GM23338 (cell line): ENCODE results near the gene CACNA1C. TPM values are rescaled to one million over a fixed set of nuclear protein-coding genes. Genes with fewer than 3 reads are reported as not detected.

ENCODE experiments used
- ATAC-seq: fragments of 200-7000 bp; cut with Tn5 transposase; 3 replicates; pipeline ENCODE4 v1.9.1; 2020
- DNase-seq: peaks from one replicate; pipeline ENCODE4 v3.0.0-alpha.2; 2015; ENCODE audit warnings: low spot score
- H2AFZ ChIP-seq: fragments of 200-600 bp; sonication (generic); 2 replicates; pipeline ENCODE4 v1.8.0; 2016; ENCODE audit warnings: antibody characterized with exemption, mild to moderate bottlenecking, moderate library complexity
- H3F3A ChIP-seq: fragments of 200-600 bp; sonication (generic); replicated peaks from 2 replicates; pipeline ENCODE4 v1.8.0; 2017; ENCODE audit warnings: antibody characterized with exemption, mixed run types, low read depth
- H3K27ac ChIP-seq: fragments of 200-600 bp; sonication (generic); 2 replicates; pipeline ENCODE4 v1.6.1; 2016; ENCODE audit warnings: low read depth
- H3K27me3 ChIP-seq: fragments of 200-600 bp; sonication (generic); 2 replicates; pipeline ENCODE4 v1.8.0; 2016; ENCODE audit warnings: mild to moderate bottlenecking, mixed run types, moderate library complexity; ENCODE audit not compliant: insufficient read depth
- H3K36me3 ChIP-seq: fragments of 200-600 bp; sonication (generic); 2 replicates; pipeline ENCODE4 v1.8.0; 2016; ENCODE audit warnings: mild to moderate bottlenecking; ENCODE audit not compliant: insufficient read depth
- H3K4me1 ChIP-seq: fragments of 200-600 bp; sonication (generic); 2 replicates; pipeline ENCODE4 v1.8.0; 2016; ENCODE audit warnings: mild to moderate bottlenecking, moderate library complexity; ENCODE audit not compliant: insufficient read depth
- H3K4me2 ChIP-seq: fragments of 200-600 bp; sonication (generic); 2 replicates; pipeline ENCODE4 v1.7.1; 2017; ENCODE audit warnings: mixed run types
- H3K4me3 ChIP-seq: fragments of 200-600 bp; sonication (generic); 2 replicates; pipeline ENCODE4 v1.6.1; 2016; ENCODE audit warnings: mixed run types
- H3K79me2 ChIP-seq: fragments of 200-600 bp; sonication (generic); replicated peaks from 2 replicates; pipeline ENCODE4 v1.8.0; 2017; ENCODE audit warnings: mild to moderate bottlenecking; ENCODE audit not compliant: insufficient read depth
- H3K9me2 ChIP-seq: fragments of 200-600 bp; sonication (generic); 2 replicates; pipeline ENCODE4 v1.8.0; 2017; ENCODE audit not compliant: insufficient read depth
- H4K20me1 ChIP-seq: fragments of 200-600 bp; sonication (generic); replicated peaks from 2 replicates; pipeline ENCODE4 v1.8.0; 2017; ENCODE audit warnings: mild to moderate bottlenecking; ENCODE audit not compliant: insufficient read depth
- H3K27ac Mint-ChIP-seq: 2 replicates; pipeline ENCODE4 v1.8.0; 2020; ENCODE audit warnings: inconsistent platforms, mild to moderate bottlenecking, moderate library complexity, mixed read lengths
- H3K27me3 Mint-ChIP-seq: 3 replicates; pipeline ENCODE4 v1.8.0; 2022; ENCODE audit warnings: low read depth, mild to moderate bottlenecking, moderate library complexity, mixed read lengths, inconsistent platforms; ENCODE audit not compliant: insufficient read depth, poor library complexity
- H3K36me3 Mint-ChIP-seq: 3 replicates; pipeline ENCODE4 v1.8.0; 2021; ENCODE audit warnings: low read depth, mild to moderate bottlenecking, inconsistent platforms, moderate library complexity, mixed read lengths
- H3K4me1 Mint-ChIP-seq: 3 replicates; pipeline ENCODE4 v1.8.0; 2020; ENCODE audit warnings: mild to moderate bottlenecking, inconsistent platforms, mixed read lengths
- H3K4me3 Mint-ChIP-seq: 3 replicates; pipeline ENCODE4 v1.8.0; 2021; ENCODE audit warnings: moderate library complexity, mild to moderate bottlenecking, inconsistent platforms, mixed read lengths
- H3K9me3 Mint-ChIP-seq: 3 replicates; pipeline ENCODE4 v1.8.0; 2020; ENCODE audit warnings: moderate library complexity, mild to moderate bottlenecking, inconsistent platforms, mixed read lengths
- CREB1 ChIP-seq: fragments of 250-450 bp; sonication (Bioruptor Pico); IDR thresholded peaks from 2 replicates; pipeline ENCODE4 v1.5.0; 2020; ENCODE audit warnings: low read depth, mild to moderate bottlenecking, moderate library complexity
- EZH2 ChIP-seq: fragments of 200-600 bp; sonication (generic); IDR thresholded peaks from one replicate; pipeline ENCODE4 v1.8.0; 2017; ENCODE audit warnings: antibody characterized with exemption, mild to moderate bottlenecking, low read depth; ENCODE audit not compliant: unreplicated experiment
- EZH2phosphoT487 ChIP-seq: fragments of 200-600 bp; sonication (generic); IDR thresholded peaks from one replicate; pipeline ENCODE4 v1.8.1; 2018; ENCODE audit warnings: antibody characterized with exemption; ENCODE audit not compliant: unreplicated experiment
- JUNB ChIP-seq: IDR thresholded peaks from one replicate; pipeline ENCODE4 v1.6.1; 2016; ENCODE audit warnings: antibody characterized with exemption; ENCODE audit not compliant: unreplicated experiment
- NANOG ChIP-seq: IDR thresholded peaks from 2 replicates; pipeline ENCODE4 v1.6.1; 2016; ENCODE audit warnings: antibody characterized with exemption, borderline replicate concordance
- POLR2AphosphoS5 ChIP-seq: IDR thresholded peaks from 2 replicates; pipeline ENCODE4 v1.6.1; 2016; ENCODE audit warnings: antibody characterized with exemption, low read depth
- STAT1 ChIP-seq: IDR thresholded peaks from one replicate; pipeline ENCODE4 v1.6.1; 2016; ENCODE audit warnings: antibody characterized with exemption; ENCODE audit not compliant: unreplicated experiment
- ZNF114 ChIP-seq: fragments of 250-450 bp; sonication (Bioruptor Pico); IDR thresholded peaks from 2 replicates; pipeline ENCODE4 v1.5.0; 2020; ENCODE audit warnings: mild to moderate bottlenecking, moderate library complexity
- polyA plus RNA-seq: library from polyadenylated mRNA; unstranded; fragments of >200 nt; fragmentation: Nextera tagmentation; extraction: Ambion mirVana; gene quantifications from 2 replicates; pipeline ENCODE4 v1.2.1, GENCODE V29; 2016
- total RNA-seq: library from RNA; depleted of rRNA; stranded (reverse); fragments of >200 nt; shearing (Covaris generic); gene quantifications from 2 replicates; pipeline ENCODE4 v1.2.3, GENCODE V29; 2014
- TF ChIP-seq, protein P1 (sequence below), 2 experiments: fragments of 200-600 bp in 1 of 2; sonication (generic) in 1 of 2; conservative IDR thresholded peaks; 2 replicates each; pipeline versions ENCODE4 v1.5.1 to v1.6.1; 2016 to 2017; ENCODE audit warnings: antibody characterized with exemption in 2 of 2, low read depth in 2 of 2, mild to moderate bottlenecking in 2 of 2, moderate library complexity in 1 of 2
- TF ChIP-seq, protein P2 (sequence below): IDR thresholded peaks from 2 replicates; pipeline ENCODE4 v1.6.1; 2016; ENCODE audit warnings: antibody characterized with exemption
- TF ChIP-seq, protein P3 (sequence below): fragments of 250-450 bp; sonication (Bioruptor Pico); IDR thresholded peaks from 2 replicates; pipeline ENCODE4 v1.5.0; 2020; ENCODE audit warnings: mild to moderate bottlenecking, moderate library complexity

Gene CACNA1C
- total and polyA plus RNA-seq, 2 experiments from 2014 or later, result 0.78 to 2.1 TPM

DNA sequence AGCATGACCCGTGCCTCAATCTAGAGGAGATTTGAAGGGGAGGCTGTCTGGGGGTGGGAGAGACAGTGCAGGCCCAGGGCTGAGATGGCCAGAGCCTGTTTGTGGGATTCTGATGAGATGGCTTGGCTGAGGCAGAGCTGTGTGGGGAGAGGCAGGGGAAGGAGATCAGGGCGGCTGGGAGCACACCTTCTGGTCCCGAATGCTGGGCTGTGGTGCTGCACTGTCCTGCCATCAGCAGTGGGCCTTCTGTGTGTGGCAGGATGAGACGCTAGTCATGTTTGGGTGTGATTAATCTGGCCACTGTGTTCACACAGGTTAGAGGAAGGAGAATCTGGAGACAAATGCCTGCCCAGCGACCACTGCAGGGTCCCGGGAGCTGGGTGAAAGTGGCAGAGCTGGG, 300.9 kb downstream of the CACNA1C start:
- Mint-ChIP-seq H3K36me3 (no peaks in the 10 kb centered on the region), H3K27me3 (peaks cover 2% of the 10 kb centered on the region), H3K4me1 (peaks cover 10% of the 10 kb centered on the region), H3K4me3 (no peak overlapping the region), H3K27ac (peak overlapping the region; percentile 64; the same call in 1 of the 2 replicates), H3K9me3 (no peaks in the 10 kb centered on the region)
- TF ChIP-seq NANOG (no peak), STAT1 (no peak), EZH2 (no peak), POLR2AphosphoS5 (no peak), JUNB (no peak), CREB1 (CRISPR knock-in tag) (no peak)
- TF ChIP-seq, protein P1, sequence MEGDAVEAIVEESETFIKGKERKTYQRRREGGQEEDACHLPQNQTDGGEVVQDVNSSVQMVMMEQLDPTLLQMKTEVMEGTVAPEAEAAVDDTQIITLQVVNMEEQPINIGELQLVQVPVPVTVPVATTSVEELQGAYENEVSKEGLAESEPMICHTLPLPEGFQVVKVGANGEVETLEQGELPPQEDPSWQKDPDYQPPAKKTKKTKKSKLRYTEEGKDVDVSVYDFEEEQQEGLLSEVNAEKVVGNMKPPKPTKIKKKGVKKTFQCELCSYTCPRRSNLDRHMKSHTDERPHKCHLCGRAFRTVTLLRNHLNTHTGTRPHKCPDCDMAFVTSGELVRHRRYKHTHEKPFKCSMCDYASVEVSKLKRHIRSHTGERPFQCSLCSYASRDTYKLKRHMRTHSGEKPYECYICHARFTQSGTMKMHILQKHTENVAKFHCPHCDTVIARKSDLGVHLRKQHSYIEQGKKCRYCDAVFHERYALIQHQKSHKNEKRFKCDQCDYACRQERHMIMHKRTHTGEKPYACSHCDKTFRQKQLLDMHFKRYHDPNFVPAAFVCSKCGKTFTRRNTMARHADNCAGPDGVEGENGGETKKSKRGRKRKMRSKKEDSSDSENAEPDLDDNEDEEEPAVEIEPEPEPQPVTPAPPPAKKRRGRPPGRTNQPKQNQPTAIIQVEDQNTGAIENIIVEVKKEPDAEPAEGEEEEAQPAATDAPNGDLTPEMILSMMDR (conservative IDR thresholded peaks at IDR 0.05; ENCODE audit: low read depth in 2 of 2), result no peak
- TF ChIP-seq, protein P2, sequence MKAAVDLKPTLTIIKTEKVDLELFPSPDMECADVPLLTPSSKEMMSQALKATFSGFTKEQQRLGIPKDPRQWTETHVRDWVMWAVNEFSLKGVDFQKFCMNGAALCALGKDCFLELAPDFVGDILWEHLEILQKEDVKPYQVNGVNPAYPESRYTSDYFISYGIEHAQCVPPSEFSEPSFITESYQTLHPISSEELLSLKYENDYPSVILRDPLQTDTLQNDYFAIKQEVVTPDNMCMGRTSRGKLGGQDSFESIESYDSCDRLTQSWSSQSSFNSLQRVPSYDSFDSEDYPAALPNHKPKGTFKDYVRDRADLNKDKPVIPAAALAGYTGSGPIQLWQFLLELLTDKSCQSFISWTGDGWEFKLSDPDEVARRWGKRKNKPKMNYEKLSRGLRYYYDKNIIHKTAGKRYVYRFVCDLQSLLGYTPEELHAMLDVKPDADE, result no peak
- Histone ChIP-seq H4K20me1 (no peaks in the 10 kb centered on the region), H3K36me3 (no peaks in the 10 kb centered on the region), H3K9me2 (no peaks in the 10 kb centered on the region), H3K4me2 (no peak overlapping the region), H3F3A (no peaks in the 10 kb centered on the region), H3K79me2 (no peaks in the 10 kb centered on the region), H3K4me3 (no peak overlapping the region), H3K4me1 (no peaks in the 10 kb centered on the region), H3K27me3 (no peaks in the 10 kb centered on the region), H2AFZ (no peak overlapping the region), H3K27ac (no peak overlapping the region)
- ATAC-seq, result peak; percentile 34
- DNase-seq, result no peak

DNA sequence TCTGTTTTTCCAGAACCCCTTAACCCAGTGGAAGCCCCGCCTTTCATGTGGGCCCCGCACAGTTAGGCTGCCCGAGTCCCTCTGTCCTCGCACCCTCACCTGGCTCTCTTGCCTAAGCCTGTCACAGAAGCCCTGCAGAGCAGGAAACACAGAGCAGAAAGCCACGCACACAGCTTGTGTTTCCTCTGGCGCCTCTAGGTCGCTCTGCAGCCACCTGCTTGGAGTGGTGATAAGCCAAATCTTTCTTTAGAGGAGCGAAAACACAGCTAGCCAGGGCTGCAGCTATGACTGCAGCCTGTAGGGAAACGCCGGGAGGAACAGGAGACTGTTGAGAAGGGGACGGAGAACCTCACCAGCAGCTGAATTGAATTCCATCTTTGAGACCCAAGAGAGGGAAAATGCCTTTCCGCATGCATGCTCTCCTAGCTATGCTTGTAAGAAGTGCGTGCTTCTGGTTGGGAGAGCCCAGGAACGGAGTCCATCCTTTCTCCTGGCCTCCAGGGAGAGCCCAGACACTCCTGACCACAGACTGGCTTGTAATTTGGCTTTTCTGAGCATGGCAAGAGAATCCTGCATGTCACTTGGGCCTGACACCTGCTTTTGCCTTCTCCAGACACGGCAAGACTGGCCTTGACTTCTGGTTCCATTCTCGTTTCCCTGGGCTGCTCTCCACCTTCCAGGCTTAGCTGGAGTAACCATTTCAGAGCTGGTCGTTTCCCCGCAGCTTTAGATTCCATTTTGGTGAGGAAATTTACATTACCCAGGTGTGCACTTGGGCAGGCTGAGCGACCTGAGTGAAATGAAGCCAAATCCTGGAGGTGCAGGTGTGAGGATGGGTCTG, 301.6 kb downstream of the CACNA1C start:
- no peaks in the 10 kb centered on the region for H3K27me3 ChIP-seq
- Mint-ChIP-seq H3K4me3 (no peak overlapping the region), H3K27ac (no peak overlapping the region; the same call in 1 of the 2 replicates), H3K36me3 (no peaks in the 10 kb centered on the region), H3K9me3 (no peaks in the 10 kb centered on the region), H3K4me1 (peaks cover 13% of the 10 kb centered on the region), H3K27me3 (peaks cover 2% of the 10 kb centered on the region)
- TF ChIP-seq ZNF114 (CRISPR knock-in tag) (no peak), EZH2phosphoT487 (no peak), POLR2AphosphoS5 (no peak)
- TF ChIP-seq, protein P3, sequence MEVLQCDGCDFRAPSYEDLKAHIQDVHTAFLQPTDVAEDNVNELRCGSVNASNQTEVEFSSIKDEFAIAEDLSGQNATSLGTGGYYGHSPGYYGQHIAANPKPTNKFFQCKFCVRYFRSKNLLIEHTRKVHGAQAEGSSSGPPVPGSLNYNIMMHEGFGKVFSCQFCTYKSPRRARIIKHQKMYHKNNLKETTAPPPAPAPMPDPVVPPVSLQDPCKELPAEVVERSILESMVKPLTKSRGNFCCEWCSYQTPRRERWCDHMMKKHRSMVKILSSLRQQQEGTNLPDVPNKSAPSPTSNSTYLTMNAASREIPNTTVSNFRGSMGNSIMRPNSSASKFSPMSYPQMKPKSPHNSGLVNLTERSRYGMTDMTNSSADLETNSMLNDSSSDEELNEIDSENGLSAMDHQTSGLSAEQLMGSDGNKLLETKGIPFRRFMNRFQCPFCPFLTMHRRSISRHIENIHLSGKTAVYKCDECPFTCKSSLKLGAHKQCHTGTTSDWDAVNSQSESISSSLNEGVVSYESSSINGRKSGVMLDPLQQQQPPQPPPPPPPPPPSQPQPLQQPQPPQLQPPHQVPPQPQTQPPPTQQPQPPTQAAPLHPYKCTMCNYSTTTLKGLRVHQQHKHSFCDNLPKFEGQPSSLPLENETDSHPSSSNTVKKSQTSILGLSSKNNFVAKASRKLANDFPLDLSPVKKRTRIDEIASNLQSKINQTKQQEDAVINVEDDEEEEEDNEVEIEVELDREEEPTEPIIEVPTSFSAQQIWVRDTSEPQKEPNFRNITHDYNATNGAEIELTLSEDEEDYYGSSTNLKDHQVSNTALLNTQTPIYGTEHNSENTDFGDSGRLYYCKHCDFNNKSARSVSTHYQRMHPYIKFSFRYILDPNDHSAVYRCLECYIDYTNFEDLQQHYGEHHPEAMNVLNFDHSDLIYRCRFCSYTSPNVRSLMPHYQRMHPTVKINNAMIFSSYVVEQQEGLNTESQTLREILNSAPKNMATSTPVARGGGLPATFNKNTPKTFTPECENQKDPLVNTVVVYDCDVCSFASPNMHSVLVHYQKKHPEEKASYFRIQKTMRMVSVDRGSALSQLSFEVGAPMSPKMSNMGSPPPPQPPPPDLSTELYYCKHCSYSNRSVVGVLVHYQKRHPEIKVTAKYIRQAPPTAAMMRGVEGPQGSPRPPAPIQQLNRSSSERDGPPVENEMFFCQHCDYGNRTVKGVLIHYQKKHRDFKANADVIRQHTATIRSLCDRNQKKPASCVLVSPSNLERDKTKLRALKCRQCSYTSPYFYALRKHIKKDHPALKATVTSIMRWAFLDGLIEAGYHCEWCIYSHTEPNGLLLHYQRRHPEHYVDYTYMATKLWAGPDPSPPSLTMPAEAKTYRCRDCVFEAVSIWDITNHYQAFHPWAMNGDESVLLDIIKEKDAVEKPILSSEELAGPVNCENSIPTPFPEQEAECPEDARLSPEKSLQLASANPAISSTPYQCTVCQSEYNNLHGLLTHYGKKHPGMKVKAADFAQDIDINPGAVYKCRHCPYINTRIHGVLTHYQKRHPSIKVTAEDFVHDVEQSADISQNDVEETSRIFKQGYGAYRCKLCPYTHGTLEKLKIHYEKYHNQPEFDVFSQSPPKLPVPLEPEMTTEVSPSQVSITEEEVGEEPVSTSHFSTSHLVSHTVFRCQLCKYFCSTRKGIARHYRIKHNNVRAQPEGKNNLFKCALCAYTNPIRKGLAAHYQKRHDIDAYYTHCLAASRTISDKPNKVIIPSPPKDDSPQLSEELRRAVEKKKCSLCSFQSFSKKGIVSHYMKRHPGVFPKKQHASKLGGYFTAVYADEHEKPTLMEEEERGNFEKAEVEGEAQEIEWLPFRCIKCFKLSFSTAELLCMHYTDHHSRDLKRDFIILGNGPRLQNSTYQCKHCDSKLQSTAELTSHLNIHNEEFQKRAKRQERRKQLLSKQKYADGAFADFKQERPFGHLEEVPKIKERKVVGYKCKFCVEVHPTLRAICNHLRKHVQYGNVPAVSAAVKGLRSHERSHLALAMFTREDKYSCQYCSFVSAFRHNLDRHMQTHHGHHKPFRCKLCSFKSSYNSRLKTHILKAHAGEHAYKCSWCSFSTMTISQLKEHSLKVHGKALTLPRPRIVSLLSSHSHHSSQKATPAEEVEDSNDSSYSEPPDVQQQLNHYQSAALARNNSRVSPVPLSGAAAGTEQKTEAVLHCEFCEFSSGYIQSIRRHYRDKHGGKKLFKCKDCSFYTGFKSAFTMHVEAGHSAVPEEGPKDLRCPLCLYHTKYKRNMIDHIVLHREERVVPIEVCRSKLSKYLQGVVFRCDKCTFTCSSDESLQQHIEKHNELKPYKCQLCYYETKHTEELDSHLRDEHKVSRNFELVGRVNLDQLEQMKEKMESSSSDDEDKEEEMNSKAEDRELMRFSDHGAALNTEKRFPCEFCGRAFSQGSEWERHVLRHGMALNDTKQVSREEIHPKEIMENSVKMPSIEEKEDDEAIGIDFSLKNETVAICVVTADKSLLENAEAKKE (CRISPR knock-in tag), result no peak
- H3K4me1 ChIP-seq, result no peaks in the 10 kb centered on the region
- ATAC-seq (peak; percentile 63), DNase-seq (no peak)
- no peaks in the 10 kb centered on the region for H3F3A ChIP-seq
- no peaks in the 10 kb centered on the region for H3K79me2 ChIP-seq
- H3K27ac ChIP-seq, result no peak overlapping the region
- no peaks in the 10 kb centered on the region for H4K20me1 ChIP-seq
- H3K36me3 ChIP-seq, result no peaks in the 10 kb centered on the region
- H3K9me2 ChIP-seq, result no peaks in the 10 kb centered on the region
- H3K4me2 ChIP-seq, result no peak overlapping the region
- no peak overlapping the region for H3K4me3 ChIP-seq
- H2AFZ ChIP-seq, result no peak overlapping the region
